Activated B cell treated with CpG ODN at 0.5 μM for 24 hours (primary cell): ENCODE results near the gene WDR47. TPM values are rescaled to one million over a fixed set of nuclear protein-coding genes. Genes with fewer than 3 reads are reported as not detected.

Experiments
- ATAC-seq: fragments of 200-7000 bp; cut with Tn5 transposase; one replicate; pipeline ENCODE4 v1.10.0; 2021; ENCODE audit warnings: low read depth, mild to moderate bottlenecking, moderate library complexity
- CTCF ChIA-PET: fragments of 350-600 bp; sonication (Branson Sonifier 250); formaldehyde crosslinking; loops from one replicate; lab custom pipeline; 2021; ENCODE audit warnings: antibody characterized with exemption; lab: Charles Lee
- POLR2A ChIA-PET: fragments of 350-600 bp; sonication (Branson Sonifier 250); formaldehyde crosslinking; loops from one replicate; lab custom pipeline; 2021; ENCODE audit warnings: antibody characterized with exemption; lab: Charles Lee
- DNase-seq: peaks from one replicate; pipeline ENCODE4 v3.0.0; 2022
- H3K27ac Mint-ChIP-seq: one replicate; pipeline ENCODE4 v1.8.0; 2020; ENCODE audit warnings: mixed read lengths
- H3K27me3 Mint-ChIP-seq: one replicate; pipeline ENCODE4 v1.8.0; 2021; ENCODE audit warnings: mixed read lengths
- H3K36me3 Mint-ChIP-seq: one replicate; pipeline ENCODE4 v1.8.0; 2021; ENCODE audit warnings: low read depth, mixed read lengths
- H3K4me1 Mint-ChIP-seq: one replicate; pipeline ENCODE4 v1.8.0; 2021; ENCODE audit warnings: mixed read lengths
- H3K4me3 Mint-ChIP-seq: one replicate; pipeline ENCODE4 v1.8.0; 2020; ENCODE audit warnings: mild to moderate bottlenecking, mixed read lengths
- H3K9me3 Mint-ChIP-seq: one replicate; pipeline ENCODE4 v1.8.0; 2020; ENCODE audit warnings: mixed read lengths
- CTCF ChIP-seq: fragments of 200-600 bp; IDR thresholded peaks from one replicate; pipeline ENCODE4 v1.8.0; 2022; ENCODE audit warnings: antibody characterized with exemption, mild to moderate bottlenecking
- intact Hi-C: fragments of 100-400 bp; cut with micrococcal nuclease; formaldehyde crosslinking; loops from one replicate; pipeline ENCODE4 v1.15.1; 2024
- total RNA-seq: library from RNA; stranded (reverse); gene quantifications from 2 replicates; pipeline ENCODE4 v1.2.3, GENCODE V29; 2022

The WDR47 gene
- total RNA-seq, 1 donor from 2014 or later, result 10.9 TPM

- TF ChIP-seq CTCF, result no peak
- peaks cover 3% of the 10 kb centered on the region for H3K4me1 Mint-ChIP-seq
- ATAC-seq (no peak), DNase-seq (no peak)
- CTCF ChIA-PET, result no interaction called here
- H3K27ac Mint-ChIP-seq, result no peak overlapping the region
- POLR2A ChIA-PET, result no interaction called here
- no peaks in the 10 kb centered on the region for H3K27me3 Mint-ChIP-seq
- no peak overlapping the region for H3K4me3 Mint-ChIP-seq
- no peaks in the 10 kb centered on the region for H3K36me3 Mint-ChIP-seq
- intact Hi-C loops, result no loop called here
- H3K9me3 Mint-ChIP-seq, result no peaks in the 10 kb centered on the region
Measured at GRCh38 chr1:109047339-109047738, 5.4 kb upstream of the WDR47 start.

GRCh38 chr1:109046671-109047070 lies 4.8 kb upstream of the WDR47 start:
- H3K9me3 Mint-ChIP-seq, result no peaks in the 10 kb centered on the region
- no peaks in the 10 kb centered on the region for H3K36me3 Mint-ChIP-seq
- no peak overlapping the region for H3K27ac Mint-ChIP-seq
- intact Hi-C loops, result no loop called here
- H3K4me1 Mint-ChIP-seq, result peaks cover 3% of the 10 kb centered on the region
- no peak for TF ChIP-seq CTCF
- no peaks in the 10 kb centered on the region for H3K27me3 Mint-ChIP-seq
- DNase-seq (no peak), ATAC-seq (no peak)
- CTCF ChIA-PET, result no interaction called here
- POLR2A ChIA-PET, result interaction anchor here (1.0 kb wide), 1 partner anchor 53 kb away, joined by 3 read pairs; no protein-coding TSS in a partner anchor
- H3K4me3 Mint-ChIP-seq, result no peak overlapping the region

DNA sequence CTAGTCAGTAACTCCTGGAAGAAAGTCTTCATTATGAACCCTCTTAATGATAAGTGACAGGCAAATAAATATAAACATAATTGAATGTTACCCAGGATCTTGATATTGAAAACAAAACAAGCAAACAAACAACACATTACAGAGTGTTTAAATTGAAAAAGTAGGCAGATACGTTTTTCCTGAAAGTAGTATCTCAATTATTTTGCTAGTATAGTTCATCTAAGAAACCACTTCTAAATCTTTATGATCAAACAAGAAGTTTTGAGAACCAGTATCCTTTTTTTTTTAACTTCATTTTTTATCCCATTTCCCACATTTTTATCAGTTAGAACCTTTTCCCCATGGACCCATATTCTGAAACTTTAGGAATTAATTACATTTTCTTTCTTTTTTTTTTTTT lies 3.7 kb upstream of the WDR47 start:
- TF ChIP-seq CTCF, result no peak
- H3K4me3 Mint-ChIP-seq, result no peak overlapping the region
- no peaks in the 10 kb centered on the region for H3K27me3 Mint-ChIP-seq
- H3K36me3 Mint-ChIP-seq, result no peaks in the 10 kb centered on the region
- peaks cover 8% of the 10 kb centered on the region for H3K4me1 Mint-ChIP-seq
- ChIA-PET CTCF (no interaction called here), POLR2A (interaction anchor here (1.2 kb wide), 1 partner anchor 45 kb away, joined by 3 read pairs; the partner anchor contains the start of gene TMEM167B)
- intact Hi-C loops, result no loop called here
- no peak overlapping the region for H3K27ac Mint-ChIP-seq
- DNase-seq (no peak), ATAC-seq (no peak)
- no peaks in the 10 kb centered on the region for H3K9me3 Mint-ChIP-seq

- CTCF ChIA-PET, result no interaction called here
- no peak for DNase-seq
- no peaks in the 10 kb centered on the region for H3K36me3 Mint-ChIP-seq
Measured at GRCh38 chr1:109040989-109041620, 797 bp downstream of the WDR47 start.

More at GRCh38 chr1:109040989-109041620, 797 bp downstream of the WDR47 start:
- intact Hi-C loops, result loop anchor here (5.0 kb wide), 3 partner anchors 151 to 506 kb away; partner anchors contain the start of genes GNAI3 and PRPF38B
- peak; percentile 9 for ATAC-seq
- Mint-ChIP-seq H3K4me3 (peak overlapping the region; percentile 88), H3K27ac (peak overlapping the region; percentile 60), H3K9me3 (no peaks in the 10 kb centered on the region), H3K4me1 (peaks cover 15% of the 10 kb centered on the region), H3K27me3 (no peaks in the 10 kb centered on the region)
- TF ChIP-seq CTCF, result no peak
- POLR2A ChIA-PET, result interaction anchor here (1.8 kb wide), 1 partner anchor 59 kb away, joined by 52 read pairs; no protein-coding TSS in a partner anchor
